ENCODE measurements around the gene PTGER4. TPM values are rescaled to one million over a fixed set of nuclear protein-coding genes. Genes with fewer than 3 reads are reported as not detected.

Gene PTGER4

DNA sequence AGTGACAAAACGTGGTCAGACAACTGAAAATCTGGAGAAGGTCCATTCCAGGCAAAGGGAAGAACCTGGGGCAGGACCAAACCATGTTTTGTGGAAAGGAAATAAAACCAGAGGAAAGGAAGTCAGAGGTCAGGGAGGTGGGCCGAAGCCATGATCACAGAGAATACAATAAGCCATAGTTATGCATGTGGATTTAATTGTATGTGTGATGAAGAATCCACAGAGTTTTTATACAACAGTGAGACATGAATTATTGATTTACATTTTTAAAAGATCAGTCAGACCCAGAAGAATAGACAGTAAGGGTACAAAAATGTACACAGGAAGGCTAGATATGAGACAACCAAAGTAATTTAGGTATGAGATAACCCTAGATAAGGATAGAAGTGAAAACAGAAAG lies 55.3 kb downstream of the PTGER4 start:
- Histone ChIP-seq H3K4me3 (ENCODE audit: low read length) (no peak overlapping the region), H3K4me1 (ENCODE audit: control insufficient read depth, insufficient read depth, low read length) (peaks cover 14% of the 10 kb centered on the region), H3K9me3 (replicated peaks; ENCODE audit: low read length) (no peaks in the 10 kb centered on the region), H3K27me3 (ENCODE audit: control insufficient read depth, insufficient read depth, low read length) (no peaks in the 10 kb centered on the region), H3K4me2 (ENCODE audit: low read length) (no peak overlapping the region), H3K36me3 (ENCODE audit: insufficient read depth, low read length) (peaks cover 6% of the 10 kb centered on the region), H3K9ac (ENCODE audit: low read depth, low read length) (no peak overlapping the region)

DNA sequence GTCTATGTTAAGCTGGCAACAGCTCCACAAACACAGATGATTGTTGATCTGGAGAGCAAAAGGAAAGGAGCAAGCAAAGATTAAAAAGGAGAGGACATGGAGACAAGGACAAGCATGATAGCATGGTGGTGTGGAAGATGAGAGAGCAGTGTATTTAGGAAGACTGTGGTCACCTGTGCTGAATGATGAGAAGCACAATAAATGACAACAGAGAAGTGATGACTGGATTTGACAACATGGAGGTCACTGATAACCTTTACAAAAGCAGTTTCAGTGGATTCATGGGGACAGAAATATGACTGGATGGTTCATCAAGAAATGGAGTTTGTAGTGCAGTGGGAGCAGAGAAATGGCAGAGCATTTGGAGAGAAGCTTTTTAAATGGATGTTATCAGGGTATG lies 55.9 kb downstream of the PTGER4 start:
- Histone ChIP-seq H3K36me3 (ENCODE audit: insufficient read depth, low read length) (peaks cover 6% of the 10 kb centered on the region), H3K9ac (ENCODE audit: low read depth, low read length) (no peak overlapping the region), H3K4me1 (ENCODE audit: control insufficient read depth, insufficient read depth, low read length) (peaks cover 14% of the 10 kb centered on the region), H3K27me3 (ENCODE audit: control insufficient read depth, insufficient read depth, low read length) (no peaks in the 10 kb centered on the region), H3K9me3 (replicated peaks; ENCODE audit: low read length) (no peaks in the 10 kb centered on the region), H3K4me2 (ENCODE audit: low read length) (no peak overlapping the region), H3K4me3 (ENCODE audit: low read length) (no peak overlapping the region)

DNA sequence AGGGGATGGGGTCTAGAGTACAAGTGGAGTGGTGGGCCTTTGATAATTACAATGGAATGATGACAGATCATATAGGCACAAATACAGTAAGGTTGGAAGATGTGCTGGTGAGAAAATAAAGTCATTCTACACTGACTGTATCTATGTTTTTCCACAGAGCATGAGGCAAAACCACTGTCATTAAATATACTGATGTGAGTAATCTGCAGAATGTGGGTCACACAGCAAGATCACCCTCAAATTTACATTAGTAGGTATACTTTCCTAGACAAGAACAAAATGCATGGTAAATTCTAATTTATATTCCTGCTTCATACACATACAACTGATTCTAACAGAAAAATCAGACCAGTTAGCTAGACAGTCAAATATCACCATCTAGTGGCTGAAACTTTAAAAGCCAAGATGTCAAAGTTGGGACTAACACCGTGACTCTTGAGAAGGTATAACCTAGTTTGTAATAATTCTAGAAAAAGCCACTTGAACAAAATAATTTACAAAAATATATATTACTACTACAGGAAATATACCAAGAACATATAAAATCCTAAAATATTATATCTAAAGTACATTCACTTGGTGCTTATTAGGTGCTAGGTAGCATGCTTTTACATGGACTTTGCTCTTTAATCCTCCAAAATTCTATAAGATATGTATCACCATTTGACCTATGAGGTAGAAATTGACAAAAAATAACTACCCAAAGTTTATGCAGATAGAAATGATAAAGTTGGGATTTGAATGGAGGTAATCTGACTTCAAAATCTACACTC lies 56.6 kb downstream of the PTGER4 start:
- Histone ChIP-seq H3K27me3 (ENCODE audit: control insufficient read depth, insufficient read depth, low read length) (no peaks in the 10 kb centered on the region), H3K36me3 (ENCODE audit: insufficient read depth, low read length) (peaks cover 9% of the 10 kb centered on the region), H3K4me3 (ENCODE audit: low read length) (no peak overlapping the region), H3K9me3 (replicated peaks; ENCODE audit: low read length) (no peaks in the 10 kb centered on the region), H3K4me2 (ENCODE audit: low read length) (no peak overlapping the region), H3K9ac (ENCODE audit: low read depth, low read length) (no peak overlapping the region), H3K4me1 (ENCODE audit: control insufficient read depth, insufficient read depth, low read length) (peaks cover 14% of the 10 kb centered on the region)

DNA sequence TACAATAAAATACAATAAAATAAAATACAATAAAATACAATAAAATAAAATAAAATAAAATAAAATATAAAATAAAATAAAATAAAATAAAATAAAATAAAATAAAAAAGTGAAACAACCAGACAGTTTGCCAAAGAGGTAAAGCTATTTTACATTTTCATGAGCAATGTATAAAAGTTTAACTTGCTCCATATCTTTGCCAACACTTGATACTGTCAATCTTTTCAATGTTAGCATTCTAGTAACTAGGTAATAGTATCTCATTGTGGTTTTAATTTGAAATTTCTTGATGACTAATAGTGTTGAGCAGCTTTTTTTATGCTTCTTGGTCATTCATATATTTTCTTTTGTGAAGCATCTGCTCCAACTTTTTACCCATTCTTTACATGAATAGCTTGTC lies 58.8 kb downstream of the PTGER4 start:
- H3K9me3 ChIP-seq (replicated peaks; ENCODE audit: low read length) = no peaks in the 10 kb centered on the region
- peaks cover 14% of the 10 kb centered on the region for H3K4me1 ChIP-seq (ENCODE audit: control insufficient read depth, insufficient read depth, low read length)
- H3K9ac ChIP-seq (ENCODE audit: low read depth, low read length) = no peak overlapping the region
- H3K4me2 ChIP-seq (ENCODE audit: low read length) = no peak overlapping the region
- H3K4me3 ChIP-seq (ENCODE audit: low read length) = no peak overlapping the region
- peaks cover 15% of the 10 kb centered on the region for H3K36me3 ChIP-seq (ENCODE audit: insufficient read depth, low read length)
- no peaks in the 10 kb centered on the region for H3K27me3 ChIP-seq (ENCODE audit: control insufficient read depth, insufficient read depth, low read length)

Small RNA genes lying within 50 kb of the gene (small RNA-seq; reads per million reads assigned to genes)
- not detected for gene RF00092

Data from skeletal muscle satellite cell (primary cell).